CD14-positive monocyte (primary cell): ENCODE data around the gene GLDC. TPM values are rescaled to one million over a fixed set of nuclear protein-coding genes. Genes with fewer than 3 reads are reported as not detected.
A peak's percentile ranks its signal among the peaks of the same experiment; 100 is the strongest.
"Not testable (repeated sequence)": the region's sequence is repeated elsewhere in the genome, so short reads cannot be mapped to it uniquely, and the experiment has no call there.

Source experiments
- DNase-seq, 3 donors: peaks; one replicate each; pipeline ENCODE4 v3.0.0-alpha.2; 2011 to 2022
- H2AFZ ChIP-seq: 2 replicates; pipeline ENCODE4 v1.6.0; 2012; ENCODE audit warnings: mild to moderate bottlenecking, low read depth, low read length, inconsistent platforms; ENCODE audit not compliant: insufficient read depth, poor library complexity, severe bottlenecking
- H3K27ac ChIP-seq, 2 donors: 1 replicate in 1 of 2; 2 replicates in 1 of 2; pipeline ENCODE4 v1.5.1; 2012 to 2013; ENCODE audit warnings: low read length in 2 of 2, control low read depth in 1 of 2, inconsistent platforms in 1 of 2, low read depth in 1 of 2, mild to moderate bottlenecking in 1 of 2
- H3K27me3 ChIP-seq, 2 donors: one replicate each; pipeline versions ENCODE4 v1.6.0 to v1.6.1; 2011 to 2013; ENCODE audit warnings: low read length in 2 of 2; ENCODE audit not compliant: control insufficient read depth in 2 of 2, insufficient read depth in 2 of 2
- H3K36me3 ChIP-seq, 2 donors: replicated peaks in 1 of 2; 1 replicate in 1 of 2; 2 replicates in 1 of 2; pipeline versions ENCODE4 v1.5.1 to v1.6.1; 2012 to 2013; ENCODE audit warnings: low read length in 2 of 2, control low read depth in 1 of 2, inconsistent platforms in 1 of 2, mild to moderate bottlenecking in 1 of 2; ENCODE audit not compliant: insufficient read depth in 2 of 2, control insufficient read depth in 1 of 2
- H3K4me1 ChIP-seq, 2 donors: 1 replicate in 1 of 2; 2 replicates in 1 of 2; pipeline versions ENCODE4 v1.5.1 to v1.6.1; 2012 to 2013; ENCODE audit warnings: low read length in 2 of 2, control low read depth in 1 of 2, inconsistent platforms in 1 of 2, mild to moderate bottlenecking in 1 of 2, moderate library complexity in 1 of 2; ENCODE audit not compliant: insufficient read depth in 2 of 2, control insufficient read depth in 1 of 2
- H3K4me2 ChIP-seq: replicated peaks from 2 replicates; pipeline ENCODE3; 2012; ENCODE audit warnings: low read length, moderate library complexity, mild to moderate bottlenecking; ENCODE audit not compliant: poor library complexity, severe bottlenecking; ENCODE audit errors: extremely low read depth
- H3K4me3 ChIP-seq, 3 experiments: fragments of 200-600 bp in 1 of 3; sonication (generic) in 1 of 3; replicated peaks in 1 of 3; 1 replicate in 2 of 3; 2 replicates in 1 of 3; pipeline ENCODE4 v1.5.1; 2011 to 2013; ENCODE audit warnings: low read length in 3 of 3, mild to moderate bottlenecking in 3 of 3, control low read depth in 2 of 3, low read depth in 2 of 3, inconsistent platforms in 1 of 3, moderate library complexity in 1 of 3
- H3K79me2 ChIP-seq: 2 replicates; pipeline ENCODE4 v1.6.0; 2012; ENCODE audit warnings: mild to moderate bottlenecking, control low read depth, inconsistent platforms, low read length, moderate library complexity; ENCODE audit not compliant: insufficient read depth
- H3K9ac ChIP-seq: 2 replicates; pipeline ENCODE4 v1.6.0; 2017; ENCODE audit warnings: low read length, mild to moderate bottlenecking; ENCODE audit not compliant: insufficient read depth, poor library complexity, severe bottlenecking
- H3K9me3 ChIP-seq, 2 donors: replicated peaks in 1 of 2; 1 replicate in 1 of 2; 2 replicates in 1 of 2; pipeline versions ENCODE4 v1.5.1 to v1.6.1; 2012 to 2013; ENCODE audit warnings: low read length in 2 of 2, control low read depth in 1 of 2; ENCODE audit not compliant: control insufficient read depth in 1 of 2, insufficient read depth in 1 of 2
- H4K20me1 ChIP-seq: 2 replicates; pipeline ENCODE4 v1.6.0; 2012; ENCODE audit warnings: mild to moderate bottlenecking, low read length, control low read depth, moderate library complexity; ENCODE audit not compliant: insufficient read depth
- H3K27ac Mint-ChIP-seq, 7 donors: one replicate each; pipeline ENCODE4 v1.8.0; 2020; ENCODE audit warnings: mild to moderate bottlenecking in 7 of 7, mixed read lengths in 7 of 7, moderate library complexity in 6 of 7, inconsistent platforms in 2 of 7
- H3K27me3 Mint-ChIP-seq, 3 donors: one replicate each; pipeline ENCODE4 v1.8.0; 2021 to 2022; ENCODE audit warnings: low read depth in 3 of 3, mild to moderate bottlenecking in 3 of 3, mixed read lengths in 3 of 3, moderate library complexity in 3 of 3, inconsistent platforms in 1 of 3
- H3K36me3 Mint-ChIP-seq, 2 donors: one replicate each; pipeline ENCODE4 v1.8.0; 2020; ENCODE audit warnings: mixed read lengths in 2 of 2, inconsistent platforms in 1 of 2, mild to moderate bottlenecking in 1 of 2
- H3K4me1 Mint-ChIP-seq: one replicate; pipeline ENCODE4 v1.8.0; 2020; ENCODE audit warnings: mild to moderate bottlenecking, mixed read lengths
- H3K4me3 Mint-ChIP-seq, 2 donors: one replicate each; pipeline ENCODE4 v1.8.0; 2020; ENCODE audit warnings: mild to moderate bottlenecking in 2 of 2, mixed read lengths in 2 of 2, moderate library complexity in 1 of 2
- H3K9me3 Mint-ChIP-seq, 7 donors: one replicate each; pipeline ENCODE4 v1.8.0; 2020 to 2022; ENCODE audit warnings: mixed read lengths in 7 of 7, mild to moderate bottlenecking in 6 of 7, moderate library complexity in 6 of 7, inconsistent platforms in 2 of 7
- WGBS: methylation state at CpG from one replicate; pipeline ENCODE4 v1.1.5; 2013; ENCODE audit warnings: missing lambda C conversion rate; ENCODE audit not compliant: insufficient coverage; 5-methylcytosine and 5-hydroxymethylcytosine counted together
- intact Hi-C, 2 donors: fragments of 100-400 bp; cut with micrococcal nuclease; formaldehyde crosslinking; loops; one replicate each; pipeline versions ENCODE4 v1.15.0 to v1.15.1; 2023
- polyA plus RNA-seq, 3 donors: library from polyadenylated mRNA; depleted of rRNA in 1 of 3; unstranded in 2 of 3; stranded (reverse) in 1 of 3; fragments of 300-500 nt in 2 of 3; fragments of >200 nt in 1 of 3; fragmentation: Illumina TruSeq in 2 of 3; gene quantifications; 1 replicate in 2 of 3; 2 replicates in 1 of 3; pipeline ENCODE4 v1.2.3, GENCODE V29; 2012 to 2021
- TF ChIP-seq, protein P1 (sequence below): fragments of 200-600 bp; IDR thresholded peaks from one replicate; pipeline ENCODE4 v1.8.0; 2022; ENCODE audit warnings: antibody characterized with exemption, mild to moderate bottlenecking

Gene GLDC
- polyA plus RNA-seq, 3 donors = not detected

DNA sequence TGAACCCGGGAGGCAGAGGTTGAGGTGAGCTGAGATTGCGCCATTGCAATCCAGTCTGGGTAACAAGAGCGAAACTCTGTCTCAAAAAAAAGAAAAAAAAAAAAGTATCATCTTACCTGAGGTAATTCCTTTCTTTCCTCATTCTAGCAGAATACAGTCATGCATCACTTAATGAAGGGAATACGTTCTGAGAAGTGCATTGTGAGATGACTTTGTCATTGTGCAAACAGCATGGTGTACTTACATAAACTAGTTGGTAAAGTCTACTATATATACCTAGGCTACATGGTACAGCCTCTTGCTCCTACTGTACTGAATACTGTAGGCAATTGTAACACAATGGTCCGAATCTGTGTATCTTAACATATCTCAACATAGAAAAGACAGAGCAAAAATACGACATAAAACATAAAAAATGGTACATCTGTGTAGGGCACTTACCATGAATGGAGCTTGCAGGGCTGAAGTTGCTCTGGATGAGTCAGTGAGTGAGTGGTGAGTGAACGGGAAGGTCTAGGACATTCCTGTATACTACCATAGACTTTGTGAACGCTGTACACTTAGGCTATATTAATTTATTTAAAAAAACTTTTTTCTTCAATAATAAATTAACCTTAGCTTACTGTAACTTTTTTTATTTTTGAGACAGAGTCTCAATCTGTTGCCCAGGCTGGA, 100.4 kb downstream of the GLDC start:
- H3K4me2 ChIP-seq = no peak overlapping the region
- no peak overlapping the region for H3K27ac ChIP-seq
- Mint-ChIP-seq H3K4me1 (no peaks in the 10 kb centered on the region), H3K4me3 (no peak overlapping the region), H3K27me3 (peaks cover 3 to 8% (median 6%) of the 10 kb centered on the region in 3 donors), H3K36me3 (no peaks in the 10 kb centered on the region), H3K27ac (peak overlapping the region in 1 of 7 donors; percentile 75), H3K9me3 (no peaks in the 10 kb centered on the region)
- TF ChIP-seq, protein P1, sequence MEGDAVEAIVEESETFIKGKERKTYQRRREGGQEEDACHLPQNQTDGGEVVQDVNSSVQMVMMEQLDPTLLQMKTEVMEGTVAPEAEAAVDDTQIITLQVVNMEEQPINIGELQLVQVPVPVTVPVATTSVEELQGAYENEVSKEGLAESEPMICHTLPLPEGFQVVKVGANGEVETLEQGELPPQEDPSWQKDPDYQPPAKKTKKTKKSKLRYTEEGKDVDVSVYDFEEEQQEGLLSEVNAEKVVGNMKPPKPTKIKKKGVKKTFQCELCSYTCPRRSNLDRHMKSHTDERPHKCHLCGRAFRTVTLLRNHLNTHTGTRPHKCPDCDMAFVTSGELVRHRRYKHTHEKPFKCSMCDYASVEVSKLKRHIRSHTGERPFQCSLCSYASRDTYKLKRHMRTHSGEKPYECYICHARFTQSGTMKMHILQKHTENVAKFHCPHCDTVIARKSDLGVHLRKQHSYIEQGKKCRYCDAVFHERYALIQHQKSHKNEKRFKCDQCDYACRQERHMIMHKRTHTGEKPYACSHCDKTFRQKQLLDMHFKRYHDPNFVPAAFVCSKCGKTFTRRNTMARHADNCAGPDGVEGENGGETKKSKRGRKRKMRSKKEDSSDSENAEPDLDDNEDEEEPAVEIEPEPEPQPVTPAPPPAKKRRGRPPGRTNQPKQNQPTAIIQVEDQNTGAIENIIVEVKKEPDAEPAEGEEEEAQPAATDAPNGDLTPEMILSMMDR = no peak
- no peaks in the 10 kb centered on the region for H4K20me1 ChIP-seq
- 80% methylated on average over 1 of the region's 8 CpGs for WGBS
- no peaks in the 10 kb centered on the region for H3K9me3 ChIP-seq
- no peaks in the 10 kb centered on the region for H3K79me2 ChIP-seq
- H3K27me3 ChIP-seq = no peaks in the 10 kb centered on the region
- H3K4me3 ChIP-seq = no peak overlapping the region
- H3K9ac ChIP-seq = no peak overlapping the region
- no peaks in the 10 kb centered on the region for H3K4me1 ChIP-seq
- no peaks in the 10 kb centered on the region for H3K36me3 ChIP-seq
- DNase-seq = no peak
- intact Hi-C loops = no loop called here
- H2AFZ ChIP-seq = no peak overlapping the region

DNA sequence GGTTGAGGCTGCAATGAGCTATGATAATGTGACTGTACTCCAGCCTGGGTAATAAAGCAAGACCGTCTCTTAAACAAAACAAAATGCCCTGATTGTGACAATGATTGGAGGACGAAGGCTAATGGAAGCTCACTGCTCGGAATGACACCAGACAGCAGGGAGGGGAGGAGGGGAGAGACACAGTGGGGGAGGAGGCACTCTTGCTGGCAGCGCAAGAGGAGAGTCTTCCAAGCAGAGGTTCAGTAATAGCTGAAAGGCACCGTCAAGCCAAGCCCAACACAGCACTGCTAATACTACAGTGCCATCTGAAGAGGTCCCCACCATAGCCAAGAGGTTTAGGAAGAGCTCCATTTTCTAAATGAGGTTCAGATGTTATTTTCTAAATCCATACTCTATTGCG, 102.3 kb downstream of the GLDC start:
- Histone ChIP-seq H3K27ac (no peak overlapping the region), H3K9me3 (no peaks in the 10 kb centered on the region), H3K4me2 (no peak overlapping the region), H3K36me3 (no peaks in the 10 kb centered on the region), H2AFZ (no peak overlapping the region), H3K4me3 (no peak overlapping the region), H3K79me2 (no peaks in the 10 kb centered on the region), H3K27me3 (no peaks in the 10 kb centered on the region), H3K4me1 (no peaks in the 10 kb centered on the region), H4K20me1 (no peaks in the 10 kb centered on the region), H3K9ac (no peak overlapping the region)
- H3K27me3 Mint-ChIP-seq = peaks cover 3 to 8% (median 6%) of the 10 kb centered on the region in 3 donors
- H3K9me3 Mint-ChIP-seq = no peaks in the 10 kb centered on the region
- no peaks in the 10 kb centered on the region for H3K4me1 Mint-ChIP-seq
- no peak overlapping the region for H3K4me3 Mint-ChIP-seq
- no peak for DNase-seq
- H3K27ac Mint-ChIP-seq = no peak overlapping the region
- intact Hi-C loops = no loop called here
- 82% methylated on average over 4 of the region's 6 CpGs for WGBS
- TF ChIP-seq, protein P1 = no peak
- H3K36me3 Mint-ChIP-seq = no peaks in the 10 kb centered on the region

DNA sequence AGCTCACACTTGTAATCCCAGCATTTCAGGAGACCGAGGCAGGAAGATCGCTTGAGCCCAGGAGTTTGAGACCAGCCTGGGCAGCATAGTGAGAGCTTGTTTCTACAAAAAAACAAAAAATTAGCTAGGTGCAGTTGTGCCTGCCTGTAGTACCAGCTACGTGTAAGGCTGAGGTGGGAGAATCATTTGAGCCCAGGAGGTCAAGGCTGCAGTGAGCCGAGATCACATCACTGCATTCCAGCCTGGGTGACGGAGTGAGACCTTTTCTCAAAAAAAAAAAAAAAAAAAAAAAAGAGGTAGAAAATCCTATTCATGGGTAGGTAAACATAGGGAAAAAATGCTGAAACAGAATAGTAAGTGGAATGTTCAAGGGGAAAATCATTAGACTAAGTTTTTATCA, 102.9 kb downstream of the GLDC start:
- H3K4me3 Mint-ChIP-seq, H3K4me3 ChIP-seq, H3K36me3 Mint-ChIP-seq, H3K27ac ChIP-seq, H3K9me3 ChIP-seq, H4K20me1 ChIP-seq, H2AFZ ChIP-seq, H3K4me2 ChIP-seq, H3K79me2 ChIP-seq, H3K9ac ChIP-seq, H3K27me3 ChIP-seq, H3K36me3 ChIP-seq, DNase-seq, H3K4me1 ChIP-seq, H3K27ac Mint-ChIP-seq, H3K9me3 Mint-ChIP-seq, intact Hi-C loops, H3K27me3 Mint-ChIP-seq, H3K4me1 Mint-ChIP-seq: not testable (repeated sequence)
- 100% methylated on average over 3 of the region's 5 CpGs for WGBS
